ENCODE data around the gene USHBP1. TPM values are rescaled to one million over a fixed set of nuclear protein-coding genes. Genes with fewer than 3 reads are reported as not detected.

The USHBP1 gene
- polyA plus RNA-seq, 1 experiment = not detected

GRCh38 chr19:17240062-17240752 lies 24.3 kb downstream of the USHBP1 start:
- H3K27me3 ChIP-seq (ENCODE audit: control insufficient read depth, insufficient read depth, low read length) = no peaks in the 10 kb centered on the region
- CTCF ChIA-PET = no interaction called here
- H3K4me3 ChIP-seq (ENCODE audit: low read depth, low read length) = no peak overlapping the region
- POLR2A ChIA-PET = interaction anchor here (0.6 kb wide), 1 partner anchor 138 kb away, joined by 4 read pairs; no protein-coding TSS in a partner anchor
- no peaks in the 10 kb centered on the region; the same call in 1 of the 2 replicates for H3K9me3 ChIP-seq (ENCODE audit: control insufficient read depth, insufficient read depth, low read length)
- no peak overlapping the region for H3K27ac ChIP-seq (ENCODE audit: low read depth, low read length)
- no peak for TF ChIP-seq CTCF (IDR thresholded peaks at IDR 0.05; ENCODE audit: low read depth, low read length)
- no peak for DNase-seq (ENCODE audit: low read depth, low spot score)

GRCh38 chr19:17237747-17238706 lies 26.5 kb downstream of the USHBP1 start:
- no peak overlapping the region for H3K27ac ChIP-seq (ENCODE audit: low read depth, low read length)
- no peaks in the 10 kb centered on the region for H3K27me3 ChIP-seq (ENCODE audit: control insufficient read depth, insufficient read depth, low read length)
- CTCF ChIA-PET = no interaction called here
- DNase-seq (ENCODE audit: low read depth, low spot score) = no peak
- H3K4me3 ChIP-seq (ENCODE audit: low read depth, low read length) = no peak overlapping the region
- H3K9me3 ChIP-seq (ENCODE audit: control insufficient read depth, insufficient read depth, low read length) = no peaks in the 10 kb centered on the region; the same call in 1 of the 2 replicates
- no peak for TF ChIP-seq CTCF (IDR thresholded peaks at IDR 0.05; ENCODE audit: low read depth, low read length)
- POLR2A ChIA-PET = no interaction called here

- DNase-seq (ENCODE audit: low read depth, low spot score) = no peak
- no peak overlapping the region for H3K4me3 ChIP-seq (ENCODE audit: low read depth, low read length)
- no peak for TF ChIP-seq CTCF (IDR thresholded peaks at IDR 0.05; ENCODE audit: low read depth, low read length)
- H3K27me3 ChIP-seq (ENCODE audit: control insufficient read depth, insufficient read depth, low read length) = no peaks in the 10 kb centered on the region
- CTCF ChIA-PET = interaction anchor here (0.9 to 1.0 kb wide), 2 partner anchors 17 to 45 kb away, joined by 3 to 4 read pairs; no protein-coding TSS in a partner anchor
- POLR2A ChIA-PET = interaction anchor here (3.1 kb wide), 1 partner anchor 10 kb away, joined by 14 read pairs; the partner anchor contains the start of gene OCEL1
- H3K27ac ChIP-seq (ENCODE audit: low read depth, low read length) = peak overlapping the region; percentile 47
- H3K9me3 ChIP-seq (ENCODE audit: control insufficient read depth, insufficient read depth, low read length) = no peaks in the 10 kb centered on the region; the same call in 1 of the 2 replicates
Observed at GRCh38 chr19:17236811-17237543, 27.6 kb downstream of the USHBP1 start.

GRCh38 chr19:17235971-17236777 lies 28.4 kb downstream of the USHBP1 start:
- peak overlapping the region; percentile 47 for H3K27ac ChIP-seq (ENCODE audit: low read depth, low read length)
- H3K27me3 ChIP-seq (ENCODE audit: control insufficient read depth, insufficient read depth, low read length) = no peaks in the 10 kb centered on the region
- POLR2A ChIA-PET = interaction anchor here (0.9 to 3.1 kb wide), 3 partner anchors 9 to 21 kb away, joined by 3 to 14 read pairs (median 3); partner anchors contain the start of genes OCEL1 and USE1
- peak overlapping the region; percentile 63 for H3K4me3 ChIP-seq (ENCODE audit: low read depth, low read length)
- DNase-seq (ENCODE audit: low read depth, low spot score) = no peak
- no peak for TF ChIP-seq CTCF (IDR thresholded peaks at IDR 0.05; ENCODE audit: low read depth, low read length)
- CTCF ChIA-PET = interaction anchor here (0.5 to 1.0 kb wide), 4 partner anchors 18 to 709 kb away, joined by 3 to 4 read pairs (median 3); no protein-coding TSS in a partner anchor
- no peaks in the 10 kb centered on the region; the same call in 1 of the 2 replicates for H3K9me3 ChIP-seq (ENCODE audit: control insufficient read depth, insufficient read depth, low read length)
